ENCODE results near the gene RPL37A.

Gene RPL37A

DNA sequence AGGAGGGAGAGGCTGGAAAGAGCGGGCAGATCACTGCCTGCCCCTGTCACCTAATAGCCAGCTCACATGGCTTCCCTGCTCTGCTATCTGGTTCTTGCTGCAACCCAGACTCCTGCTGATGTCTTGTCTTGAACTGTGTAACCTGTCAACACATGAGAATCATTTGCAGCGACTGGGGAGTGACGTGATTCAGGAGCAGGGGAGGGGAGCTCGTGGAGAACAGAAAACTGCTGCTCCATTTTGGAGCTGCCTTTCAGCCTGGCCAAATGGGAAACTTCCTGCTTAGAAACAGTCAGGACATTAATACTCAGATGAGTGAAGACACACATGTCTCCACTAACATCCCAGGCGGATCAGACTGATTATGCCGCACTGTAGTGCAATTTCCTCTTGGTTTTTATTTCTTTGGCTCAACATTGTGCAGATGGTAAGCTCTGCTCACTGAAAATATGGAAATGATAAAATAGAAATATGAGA, 38.1 kb downstream of the RPL37A start:
- H3K4me3 ChIP-seq (ENCODE audit: low read length), result no peak overlapping the region
- H3K9ac ChIP-seq (ENCODE audit: low read depth, low read length), result no peak overlapping the region
- H3K4me1 ChIP-seq (ENCODE audit: insufficient read depth, low read length), result peaks cover 9% of the 10 kb centered on the region
- 92% methylated on average over 6 of the region's 6 CpGs for WGBS
- H3K27me3 ChIP-seq (ENCODE audit: insufficient read depth, low read length), result no peaks in the 10 kb centered on the region
- no peak overlapping the region for H3K27ac ChIP-seq (ENCODE audit: low read depth, low read length)
- H3K9me3 ChIP-seq (ENCODE audit: insufficient read depth, low read depth, low read length), result no peaks in the 10 kb centered on the region
- no peaks in the 10 kb centered on the region for H3K36me3 ChIP-seq (ENCODE audit: insufficient read depth, low read length)

GRCh38 chr2:216537366-216537765, 38.7 kb downstream of the RPL37A start:
- Histone ChIP-seq H3K36me3 (ENCODE audit: insufficient read depth, low read length) (no peaks in the 10 kb centered on the region), H3K4me1 (ENCODE audit: insufficient read depth, low read length) (peaks cover 6% of the 10 kb centered on the region), H3K27me3 (ENCODE audit: insufficient read depth, low read length) (no peaks in the 10 kb centered on the region), H3K9me3 (ENCODE audit: insufficient read depth, low read depth, low read length) (no peaks in the 10 kb centered on the region), H3K9ac (ENCODE audit: low read depth, low read length) (no peak overlapping the region), H3K27ac (ENCODE audit: low read depth, low read length) (no peak overlapping the region), H3K4me3 (ENCODE audit: low read length) (no peak overlapping the region)
- WGBS, result 92% methylated on average over 4 of the region's 4 CpGs

DNA sequence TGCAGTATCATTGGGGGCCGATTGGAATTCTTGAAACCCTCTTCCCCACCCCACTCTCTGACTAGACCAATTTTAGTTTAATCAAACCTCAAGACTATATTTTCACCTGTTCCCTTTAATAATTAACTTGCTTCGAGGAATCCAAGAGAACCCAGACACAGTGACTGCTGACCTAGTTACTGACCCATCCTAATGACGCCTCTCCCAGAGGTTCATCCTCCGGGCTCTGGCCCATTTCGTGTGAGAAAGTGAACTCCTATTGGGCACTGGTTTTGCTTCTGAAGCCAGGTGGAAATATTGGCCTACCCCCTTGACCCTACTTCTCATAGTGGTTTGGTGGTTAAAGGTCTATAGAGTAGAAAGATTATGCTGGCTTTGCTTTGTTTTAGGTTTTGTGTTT, 39.9 kb downstream of the RPL37A start:
- Histone ChIP-seq H3K36me3 (ENCODE audit: insufficient read depth, low read length) (no peaks in the 10 kb centered on the region), H3K4me3 (ENCODE audit: low read length) (no peak overlapping the region), H3K4me1 (ENCODE audit: insufficient read depth, low read length) (peaks cover 6% of the 10 kb centered on the region), H3K27ac (ENCODE audit: low read depth, low read length) (no peak overlapping the region), H3K27me3 (ENCODE audit: insufficient read depth, low read length) (no peaks in the 10 kb centered on the region), H3K9me3 (ENCODE audit: insufficient read depth, low read depth, low read length) (no peaks in the 10 kb centered on the region), H3K9ac (ENCODE audit: low read depth, low read length) (no peak overlapping the region)
- WGBS, result 97% methylated on average over 5 of the region's 5 CpGs

DNA sequence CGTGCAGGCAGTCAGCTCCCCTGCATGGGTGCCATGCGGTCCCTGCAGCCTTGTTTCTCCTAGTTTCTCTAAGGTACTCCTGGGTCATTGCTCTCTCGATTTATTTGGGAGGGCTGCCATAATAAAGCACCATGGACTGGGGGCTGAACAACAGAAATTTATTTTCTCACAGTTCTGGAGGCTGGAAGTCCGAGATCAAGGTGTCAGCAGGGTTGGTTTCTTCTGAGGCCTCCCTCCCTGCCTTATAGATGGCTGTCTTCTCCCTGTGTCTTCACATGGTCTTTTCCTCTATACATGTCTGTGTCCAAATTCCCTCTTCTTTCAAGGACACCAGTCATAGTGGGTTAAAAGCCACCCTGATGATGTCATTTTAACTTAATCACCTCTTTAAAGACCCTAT, 40.5 kb downstream of the RPL37A start:
- no peak overlapping the region for H3K9ac ChIP-seq (ENCODE audit: low read depth, low read length)

DNA sequence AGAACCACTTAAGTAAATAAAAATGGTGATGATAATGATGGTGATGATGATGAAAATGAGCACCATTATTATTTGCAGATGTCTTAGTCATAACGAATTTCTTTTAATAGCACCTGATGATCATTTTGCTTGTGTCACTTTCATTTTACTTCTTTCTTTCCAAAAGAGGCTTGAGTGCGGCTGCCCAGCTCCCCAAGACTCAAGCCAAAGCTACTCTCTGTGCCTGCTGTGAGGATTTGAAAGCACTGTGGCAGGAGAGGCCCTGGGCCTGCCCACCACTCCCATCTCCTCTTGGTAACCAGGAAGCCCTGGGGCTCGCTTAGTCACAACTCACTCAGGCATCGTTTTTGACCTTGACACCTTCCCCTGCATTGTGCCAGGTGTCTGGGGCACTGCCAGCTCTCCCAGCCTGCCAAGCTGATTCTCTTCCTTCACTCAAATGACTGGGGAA, 41.2 kb downstream of the RPL37A start:
- no peak overlapping the region for H3K27ac ChIP-seq (ENCODE audit: low read depth, low read length)
- no peaks in the 10 kb centered on the region for H3K9me3 ChIP-seq (ENCODE audit: insufficient read depth, low read depth, low read length)
- H3K4me1 ChIP-seq (ENCODE audit: insufficient read depth, low read length), result peaks cover 6% of the 10 kb centered on the region
- H3K27me3 ChIP-seq (ENCODE audit: insufficient read depth, low read length), result no peaks in the 10 kb centered on the region
- no peak overlapping the region for H3K4me3 ChIP-seq (ENCODE audit: low read length)
- no peak overlapping the region for H3K9ac ChIP-seq (ENCODE audit: low read depth, low read length)
- 77% methylated on average over 4 of the region's 4 CpGs for WGBS
- H3K36me3 ChIP-seq (ENCODE audit: insufficient read depth, low read length), result no peaks in the 10 kb centered on the region

More for the DNA sequence above, 40.5 kb downstream of the RPL37A start:
- Histone ChIP-seq H3K9me3 (ENCODE audit: insufficient read depth, low read depth, low read length) (no peaks in the 10 kb centered on the region), H3K4me1 (ENCODE audit: insufficient read depth, low read length) (peaks cover 6% of the 10 kb centered on the region), H3K27me3 (ENCODE audit: insufficient read depth, low read length) (no peaks in the 10 kb centered on the region), H3K27ac (ENCODE audit: low read depth, low read length) (no peak overlapping the region), H3K4me3 (ENCODE audit: low read length) (no peak overlapping the region), H3K36me3 (ENCODE audit: insufficient read depth, low read length) (no peaks in the 10 kb centered on the region)
- 95% methylated on average over 4 of the region's 4 CpGs for WGBS

GRCh38 chr2:216540920-216541319, 42.3 kb downstream of the RPL37A start:
- Histone ChIP-seq H3K27me3 (ENCODE audit: insufficient read depth, low read length) (no peaks in the 10 kb centered on the region), H3K27ac (ENCODE audit: low read depth, low read length) (no peak overlapping the region), H3K4me3 (ENCODE audit: low read length) (no peak overlapping the region), H3K9me3 (ENCODE audit: insufficient read depth, low read depth, low read length) (no peaks in the 10 kb centered on the region), H3K9ac (ENCODE audit: low read depth, low read length) (no peak overlapping the region), H3K36me3 (ENCODE audit: insufficient read depth, low read length) (no peaks in the 10 kb centered on the region), H3K4me1 (ENCODE audit: insufficient read depth, low read length) (no peaks in the 10 kb centered on the region)
- WGBS, result 80% methylated on average over 6 of the region's 6 CpGs

GRCh38 chr2:216541505-216541904, 42.9 kb downstream of the RPL37A start:
- Histone ChIP-seq H3K9me3 (ENCODE audit: insufficient read depth, low read depth, low read length) (no peaks in the 10 kb centered on the region), H3K4me1 (ENCODE audit: insufficient read depth, low read length) (no peaks in the 10 kb centered on the region)

GRCh38 chr2:216545359-216545758, 46.7 kb downstream of the RPL37A start:
- no peak overlapping the region for H3K27ac ChIP-seq (ENCODE audit: low read depth, low read length)
- WGBS, result 90% methylated on average over 4 of the region's 4 CpGs

More at GRCh38 chr2:216541505-216541904, 42.9 kb downstream of the RPL37A start:
- 85% methylated on average over 3 of the region's 3 CpGs for WGBS
- Histone ChIP-seq H3K36me3 (ENCODE audit: insufficient read depth, low read length) (no peaks in the 10 kb centered on the region), H3K27ac (ENCODE audit: low read depth, low read length) (no peak overlapping the region), H3K9ac (ENCODE audit: low read depth, low read length) (no peak overlapping the region), H3K4me3 (ENCODE audit: low read length) (no peak overlapping the region), H3K27me3 (ENCODE audit: insufficient read depth, low read length) (no peaks in the 10 kb centered on the region)

DNA sequence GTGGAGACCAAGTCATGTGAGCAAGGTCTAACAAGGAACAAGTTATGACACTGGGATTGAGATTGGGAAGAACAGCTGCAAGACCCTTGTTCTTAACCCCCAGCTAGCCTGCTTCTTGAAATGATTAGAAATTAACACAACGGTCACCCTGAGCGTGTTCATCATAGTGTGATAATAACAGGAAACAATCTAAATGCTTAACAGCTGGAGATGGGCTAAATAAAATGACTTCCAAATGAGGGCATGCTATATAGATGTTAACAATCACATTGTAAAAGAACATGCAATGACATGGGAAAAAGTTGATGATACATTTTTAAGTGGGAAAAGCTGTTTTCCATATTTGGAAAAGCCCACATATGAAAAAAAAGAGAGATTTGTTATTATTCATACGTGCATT, 47.6 kb downstream of the RPL37A start:
- Histone ChIP-seq H3K9ac (ENCODE audit: low read depth, low read length) (no peak overlapping the region; the same call in 1 of the 2 replicates), H3K27me3 (ENCODE audit: insufficient read depth, low read length) (no peaks in the 10 kb centered on the region), H3K9me3 (ENCODE audit: insufficient read depth, low read depth, low read length) (no peaks in the 10 kb centered on the region), H3K36me3 (ENCODE audit: insufficient read depth, low read length) (no peaks in the 10 kb centered on the region), H3K4me3 (ENCODE audit: low read length) (no peak overlapping the region), H3K4me1 (ENCODE audit: insufficient read depth, low read length) (no peaks in the 10 kb centered on the region; the same call in 1 of the 2 replicates), H3K27ac (ENCODE audit: low read depth, low read length) (no peak overlapping the region)
- WGBS, result 100% methylated on average over 3 of the region's 3 CpGs

More at GRCh38 chr2:216545359-216545758, 46.7 kb downstream of the RPL37A start:
- Histone ChIP-seq H3K36me3 (ENCODE audit: insufficient read depth, low read length) (no peaks in the 10 kb centered on the region), H3K4me3 (ENCODE audit: low read length) (no peak overlapping the region), H3K9ac (ENCODE audit: low read depth, low read length) (no peak overlapping the region), H3K27me3 (ENCODE audit: insufficient read depth, low read length) (no peaks in the 10 kb centered on the region), H3K9me3 (ENCODE audit: insufficient read depth, low read depth, low read length) (no peaks in the 10 kb centered on the region), H3K4me1 (ENCODE audit: insufficient read depth, low read length) (no peaks in the 10 kb centered on the region; the same call in 1 of the 2 replicates)

GRCh38 chr2:216546641-216547403, 48.2 kb downstream of the RPL37A start:
- no peaks in the 10 kb centered on the region for H3K9me3 ChIP-seq (ENCODE audit: insufficient read depth, low read depth, low read length)
- H3K27me3 ChIP-seq (ENCODE audit: insufficient read depth, low read length), result no peaks in the 10 kb centered on the region
- H3K36me3 ChIP-seq (ENCODE audit: insufficient read depth, low read length), result no peaks in the 10 kb centered on the region
- no peak overlapping the region for H3K4me3 ChIP-seq (ENCODE audit: low read length)
- peaks cover 3% of the 10 kb centered on the region for H3K4me1 ChIP-seq (ENCODE audit: insufficient read depth, low read length)
- no peak overlapping the region; the same call in 1 of the 2 replicates for H3K9ac ChIP-seq (ENCODE audit: low read depth, low read length)
- H3K27ac ChIP-seq (ENCODE audit: low read depth, low read length), result no peak overlapping the region
- 95% methylated on average over 7 of the region's 7 CpGs for WGBS

- WGBS, result 93% methylated on average over 5 of the region's 5 CpGs
- H3K9ac ChIP-seq (ENCODE audit: low read depth, low read length), result no peak overlapping the region
- H3K9me3 ChIP-seq (ENCODE audit: insufficient read depth, low read depth, low read length), result no peaks in the 10 kb centered on the region
- peaks cover 15% of the 10 kb centered on the region for H3K4me1 ChIP-seq (ENCODE audit: insufficient read depth, low read length)
- no peak overlapping the region for H3K4me3 ChIP-seq (ENCODE audit: low read length)
- H3K36me3 ChIP-seq (ENCODE audit: insufficient read depth, low read length), result no peaks in the 10 kb centered on the region
- no peaks in the 10 kb centered on the region for H3K27me3 ChIP-seq (ENCODE audit: insufficient read depth, low read length)
- H3K27ac ChIP-seq (ENCODE audit: low read depth, low read length), result no peak overlapping the region
These were observed 50.3 kb downstream of the RPL37A start for GRCh38 chr2:216548901-216549331.
